Endodermal cell (in vitro differentiated cells): Measurements from ENCODE around the gene TAS2R39. TPM values are rescaled to one million over a fixed set of nuclear protein-coding genes. Genes with fewer than 3 reads are reported as not detected.

Experiments
- DNase-seq: peaks from one replicate; pipeline ENCODE4 v3.0.0-alpha.2; 2017
- H3K27ac ChIP-seq: 2 replicates; pipeline ENCODE4 v1.5.1; 2013; ENCODE audit warnings: mild to moderate bottlenecking, low read depth, low read length, moderate library complexity
- H3K27me3 ChIP-seq: 2 replicates; pipeline ENCODE4 v1.6.1; 2013; ENCODE audit warnings: mild to moderate bottlenecking, low read length, moderate library complexity; ENCODE audit not compliant: insufficient read depth, control insufficient read depth, poor library complexity, severe bottlenecking
- H3K36me3 ChIP-seq: 2 replicates; pipeline ENCODE4 v1.7.0; 2013; ENCODE audit warnings: mild to moderate bottlenecking, low read length, moderate library complexity; ENCODE audit not compliant: control insufficient read depth, insufficient read depth
- H3K4me1 ChIP-seq: one replicate; pipeline ENCODE4 v1.7.0; 2013; ENCODE audit warnings: low read length; ENCODE audit not compliant: control insufficient read depth, insufficient read depth
- H3K4me3 ChIP-seq: 2 replicates; pipeline ENCODE4 v1.5.1; 2013; ENCODE audit warnings: mild to moderate bottlenecking, low read length, moderate library complexity
- H3K9ac ChIP-seq: 2 replicates; pipeline ENCODE4 v1.6.1; 2013; ENCODE audit warnings: mild to moderate bottlenecking, low read length, moderate library complexity; ENCODE audit not compliant: poor library complexity, severe bottlenecking; ENCODE audit errors: extremely low read depth
- H3K9me3 ChIP-seq: 2 replicates; pipeline ENCODE4 v1.6.1; 2013; ENCODE audit warnings: mild to moderate bottlenecking, low read length, moderate library complexity; ENCODE audit not compliant: control insufficient read depth
- H3K27ac Mint-ChIP-seq: 2 replicates; pipeline ENCODE4 v1.8.0; 2020; ENCODE audit warnings: mixed read lengths
- H3K27me3 Mint-ChIP-seq: 2 replicates; pipeline ENCODE4 v1.8.0; 2021; ENCODE audit warnings: mild to moderate bottlenecking, mixed read lengths; ENCODE audit not compliant: insufficient read depth
- H3K36me3 Mint-ChIP-seq: 2 replicates; pipeline ENCODE4 v1.8.0; 2020; ENCODE audit warnings: low read depth, mixed read lengths
- H3K4me1 Mint-ChIP-seq: 2 replicates; pipeline ENCODE4 v1.8.0; 2020; ENCODE audit warnings: mixed read lengths
- H3K4me3 Mint-ChIP-seq: 2 replicates; pipeline ENCODE4 v1.8.0; 2020; ENCODE audit warnings: mild to moderate bottlenecking, moderate library complexity, mixed read lengths
- H3K9me3 Mint-ChIP-seq: 2 replicates; pipeline ENCODE4 v1.8.0; 2020; ENCODE audit warnings: mild to moderate bottlenecking, mixed read lengths
- WGBS, 2 experiments: methylation state at CpG; one replicate each; pipeline versions ENCODE4 v1.1.5 to v1.1.7; 2013; ENCODE audit warnings: missing lambda C conversion rate in 2 of 2, mixed read lengths in 1 of 2; ENCODE audit not compliant: insufficient coverage in 1 of 2, insufficient read length in 1 of 2; 5-methylcytosine and 5-hydroxymethylcytosine counted together
- total RNA-seq, 2 donors: library from RNA; stranded (reverse); fragmentation: NEBNext Ultra II Directional in 1 of 2; extraction: Animal tissue kit (Norgen Biotek cat#: 25700) in 1 of 2; gene quantifications; 2 replicates in 1 of 2; 3 replicates in 1 of 2; pipeline ENCODE4 v1.2.1, GENCODE V29; 2021
- TF ChIP-seq, protein P1 (sequence below): fragments of 200-600 bp; sonication (generic); conservative IDR thresholded peaks from 2 replicates; pipeline ENCODE4 v1.5.0; 2021; ENCODE audit warnings: antibody characterized with exemption, mild to moderate bottlenecking

TAS2R39 gene
- total RNA-seq, 2 donors from 2014 or later: not detected

DNA sequence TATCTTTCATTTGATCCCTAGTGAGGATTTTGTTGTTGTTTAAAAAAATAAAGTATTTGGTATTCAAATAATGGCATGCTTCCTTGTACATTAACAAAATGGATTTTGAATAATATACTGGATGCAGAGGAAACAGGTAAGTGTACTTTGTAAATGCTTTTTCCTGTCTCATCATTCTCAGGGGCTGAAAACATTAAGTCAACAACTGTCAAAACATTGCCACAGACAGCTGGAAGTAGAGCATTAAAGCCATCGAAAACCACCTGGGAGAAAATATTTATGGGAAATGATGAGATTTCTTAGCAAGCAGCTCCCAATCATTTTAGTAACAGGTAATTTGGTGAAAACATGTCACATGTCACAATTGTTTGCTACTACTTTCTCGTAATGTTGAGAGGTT, 10.7 kb downstream of the TAS2R39 start:
- no peaks in the 10 kb centered on the region for H3K36me3 ChIP-seq
- H3K27me3 Mint-ChIP-seq: no peaks in the 10 kb centered on the region
- H3K36me3 Mint-ChIP-seq: no peaks in the 10 kb centered on the region
- 94% methylated on average over 2 of the region's 2 CpGs; no CpG with 5 or more reads in 1 of the 2 experiments for WGBS, 2 experiments
- no peak overlapping the region for H3K27ac Mint-ChIP-seq
- no peak overlapping the region for H3K4me3 Mint-ChIP-seq
- peaks cover 20% of the 10 kb centered on the region for H3K4me1 Mint-ChIP-seq
- H3K27ac ChIP-seq: no peak overlapping the region
- no peak overlapping the region for H3K9ac ChIP-seq
- peak overlapping the region; percentile 26 for H3K4me3 ChIP-seq
- H3K9me3 Mint-ChIP-seq: peaks cover 13% of the 10 kb centered on the region
- H3K4me1 ChIP-seq: peaks cover 5% of the 10 kb centered on the region
- DNase-seq: no peak
- no peaks in the 10 kb centered on the region for H3K27me3 ChIP-seq
- H3K9me3 ChIP-seq: peaks cover 44% of the 10 kb centered on the region
- TF ChIP-seq, protein P1, sequence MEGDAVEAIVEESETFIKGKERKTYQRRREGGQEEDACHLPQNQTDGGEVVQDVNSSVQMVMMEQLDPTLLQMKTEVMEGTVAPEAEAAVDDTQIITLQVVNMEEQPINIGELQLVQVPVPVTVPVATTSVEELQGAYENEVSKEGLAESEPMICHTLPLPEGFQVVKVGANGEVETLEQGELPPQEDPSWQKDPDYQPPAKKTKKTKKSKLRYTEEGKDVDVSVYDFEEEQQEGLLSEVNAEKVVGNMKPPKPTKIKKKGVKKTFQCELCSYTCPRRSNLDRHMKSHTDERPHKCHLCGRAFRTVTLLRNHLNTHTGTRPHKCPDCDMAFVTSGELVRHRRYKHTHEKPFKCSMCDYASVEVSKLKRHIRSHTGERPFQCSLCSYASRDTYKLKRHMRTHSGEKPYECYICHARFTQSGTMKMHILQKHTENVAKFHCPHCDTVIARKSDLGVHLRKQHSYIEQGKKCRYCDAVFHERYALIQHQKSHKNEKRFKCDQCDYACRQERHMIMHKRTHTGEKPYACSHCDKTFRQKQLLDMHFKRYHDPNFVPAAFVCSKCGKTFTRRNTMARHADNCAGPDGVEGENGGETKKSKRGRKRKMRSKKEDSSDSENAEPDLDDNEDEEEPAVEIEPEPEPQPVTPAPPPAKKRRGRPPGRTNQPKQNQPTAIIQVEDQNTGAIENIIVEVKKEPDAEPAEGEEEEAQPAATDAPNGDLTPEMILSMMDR: no peak

DNA sequence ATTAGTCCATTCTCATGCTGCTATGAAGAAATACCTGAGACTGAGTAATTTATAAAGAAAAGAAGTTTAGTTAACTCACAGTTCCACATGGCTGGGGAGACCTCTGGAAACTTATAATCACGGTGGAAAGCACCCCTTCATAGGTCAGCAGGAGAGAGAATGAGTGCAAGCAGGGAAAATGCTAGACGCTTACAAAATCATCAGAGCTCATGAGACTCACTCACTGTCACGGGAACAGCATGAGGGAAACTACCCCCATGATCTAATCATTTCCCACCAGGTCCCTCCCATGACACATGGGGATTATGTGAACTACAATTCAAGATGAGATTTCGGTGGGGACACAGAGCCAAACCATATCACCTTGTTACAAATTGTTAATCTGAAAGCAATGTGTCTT, 15.8 kb downstream of the TAS2R39 start:
- H3K27me3 ChIP-seq: no peaks in the 10 kb centered on the region
- Mint-ChIP-seq H3K9me3 (peaks cover 23% of the 10 kb centered on the region), H3K27me3 (peaks cover 3% of the 10 kb centered on the region), H3K36me3 (no peaks in the 10 kb centered on the region), H3K27ac (no peak overlapping the region), H3K4me1 (peaks cover 19% of the 10 kb centered on the region), H3K4me3 (no peak overlapping the region)
- H3K36me3 ChIP-seq: no peaks in the 10 kb centered on the region
- no peak overlapping the region for H3K9ac ChIP-seq
- no peak for DNase-seq
- peaks cover 1% of the 10 kb centered on the region for H3K4me1 ChIP-seq
- peak overlapping the region; percentile 37 for H3K4me3 ChIP-seq
- no peak overlapping the region for H3K27ac ChIP-seq
- H3K9me3 ChIP-seq: peaks cover 59% of the 10 kb centered on the region
- 72 to 85% methylated on average over 4 of the region's 4 CpGs for WGBS, 2 experiments
- TF ChIP-seq, protein P1: no peak

DNA sequence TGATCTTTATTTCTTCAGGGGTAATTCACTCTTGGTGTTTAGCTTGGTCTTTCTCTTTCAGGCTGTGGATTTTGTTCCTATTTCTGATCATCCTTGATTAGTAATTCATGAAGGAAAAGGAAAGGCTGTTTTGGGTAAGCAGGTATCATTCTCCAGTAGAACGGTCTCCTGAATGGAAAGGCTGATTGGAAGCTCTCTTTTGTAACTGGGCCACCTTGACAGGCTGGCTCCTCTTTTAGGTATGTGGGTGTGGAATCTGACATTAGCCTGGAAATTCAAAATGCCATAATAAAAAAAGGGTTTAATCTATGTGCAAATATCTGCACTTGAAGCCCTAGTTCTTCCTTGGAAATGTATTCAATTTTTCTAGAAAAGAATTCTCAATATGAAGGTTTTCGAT, 18.9 kb downstream of the TAS2R39 start:
- no peak overlapping the region for H3K27ac Mint-ChIP-seq
- DNase-seq: no peak
- Histone ChIP-seq H3K27ac (no peak overlapping the region), H3K36me3 (no peaks in the 10 kb centered on the region), H3K9me3 (peaks cover 32% of the 10 kb centered on the region), H3K4me1 (no peaks in the 10 kb centered on the region), H3K27me3 (no peaks in the 10 kb centered on the region), H3K9ac (no peak overlapping the region), H3K4me3 (no peak overlapping the region)
- 91 to 100% methylated on average over 2 of the region's 2 CpGs for WGBS, 2 experiments
- TF ChIP-seq, protein P1: no peak
- H3K4me3 Mint-ChIP-seq: no peak overlapping the region
- H3K27me3 Mint-ChIP-seq: peaks cover 3% of the 10 kb centered on the region
- H3K36me3 Mint-ChIP-seq: no peaks in the 10 kb centered on the region
- H3K9me3 Mint-ChIP-seq: peaks cover 23% of the 10 kb centered on the region
- peaks cover 21% of the 10 kb centered on the region for H3K4me1 Mint-ChIP-seq
